NT2/D1 (cell line): Measurements from ENCODE around the gene LSAMP.

Experiments
- DNase-seq: peaks from one replicate; pipeline ENCODE4 v3.0.0-alpha.2; 2011; ENCODE audit warnings: low read depth, low spot score
- H3K27me3 ChIP-seq: 2 replicates; pipeline ENCODE4 v1.6.0; 2011; ENCODE audit warnings: mild to moderate bottlenecking; ENCODE audit not compliant: insufficient read length, insufficient read depth
- H3K36me3 ChIP-seq: 2 replicates; pipeline ENCODE4 v1.6.1; 2011; ENCODE audit warnings: mild to moderate bottlenecking, low read length, mixed read lengths; ENCODE audit not compliant: insufficient read depth, insufficient read length
- H3K4me1 ChIP-seq: 2 replicates; pipeline ENCODE4 v1.5.1; 2011; ENCODE audit not compliant: insufficient read depth, insufficient read length
- H3K4me3 ChIP-seq: 2 replicates; pipeline ENCODE4 v1.5.1; 2011; ENCODE audit warnings: low read depth; ENCODE audit not compliant: insufficient read length
- H3K9ac ChIP-seq: 2 replicates; pipeline ENCODE4 v1.6.0; 2011; ENCODE audit warnings: low read depth; ENCODE audit not compliant: insufficient read length
- H3K9me3 ChIP-seq: 2 replicates; pipeline ENCODE4 v1.5.1; 2011; ENCODE audit warnings: mild to moderate bottlenecking, low read length; ENCODE audit not compliant: insufficient read depth
- SUZ12 ChIP-seq: IDR thresholded peaks from 2 replicates; pipeline ENCODE4 v1.6.1; 2011; ENCODE audit not compliant: insufficient read length, insufficient read depth; ENCODE audit errors: extremely low read depth
- YY1 ChIP-seq: IDR thresholded peaks from 2 replicates; pipeline ENCODE4 v1.6.1; 2011; ENCODE audit not compliant: insufficient read length, insufficient read depth
- ZNF274 ChIP-seq: IDR thresholded peaks from 2 replicates; pipeline ENCODE4 v1.6.1; 2011; ENCODE audit warnings: mild to moderate bottlenecking, low read depth, low read length

The LSAMP gene

GRCh38 chr3:115958526-115958925 is 486.8 kb downstream of the LSAMP start:
- DNase-seq, result no peak
- Histone ChIP-seq H3K4me3 (no peak overlapping the region), H3K27me3 (no peaks in the 10 kb centered on the region), H3K9ac (no peak overlapping the region), H3K9me3 (no peaks in the 10 kb centered on the region), H3K36me3 (no peaks in the 10 kb centered on the region), H3K4me1 (no peaks in the 10 kb centered on the region)
- TF ChIP-seq SUZ12 (no peak), YY1 (no peak), ZNF274 (no peak)

GRCh38 chr3:115947325-115947724 is 498.0 kb downstream of the LSAMP start:
- Histone ChIP-seq H3K36me3 (no peaks in the 10 kb centered on the region), H3K27me3 (no peaks in the 10 kb centered on the region), H3K4me3 (no peak overlapping the region), H3K9me3 (no peaks in the 10 kb centered on the region), H3K9ac (no peak overlapping the region), H3K4me1 (no peaks in the 10 kb centered on the region)
- no peak for DNase-seq
- TF ChIP-seq SUZ12 (no peak), YY1 (no peak), ZNF274 (no peak)

DNA sequence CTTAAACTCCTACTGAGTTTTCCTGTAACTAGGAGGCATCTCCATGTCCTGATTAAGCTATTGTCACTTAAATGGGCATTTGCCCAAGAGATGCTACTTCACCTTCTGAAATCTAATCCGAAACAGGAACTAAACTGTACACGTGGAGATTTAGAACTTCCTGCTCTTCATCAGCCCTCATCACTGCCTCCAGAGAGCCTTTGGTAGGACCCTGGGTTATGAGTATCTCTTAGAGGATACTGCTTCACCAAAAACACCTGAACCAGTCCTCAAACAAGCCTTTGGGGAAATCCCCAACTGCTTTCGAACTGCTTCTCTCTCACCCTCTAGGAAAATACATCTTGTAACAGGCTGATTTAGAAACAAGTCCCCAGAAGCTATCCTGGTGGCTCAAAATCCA is 501.7 kb downstream of the LSAMP start:
- Histone ChIP-seq H3K9ac (no peak overlapping the region), H3K36me3 (no peaks in the 10 kb centered on the region), H3K4me1 (no peaks in the 10 kb centered on the region), H3K4me3 (no peak overlapping the region), H3K9me3 (no peaks in the 10 kb centered on the region; the same call in 1 of the 2 replicates), H3K27me3 (no peaks in the 10 kb centered on the region)
- DNase-seq, result no peak
- no peak for TF ChIP-seq YY1
- no peak for TF ChIP-seq ZNF274
- TF ChIP-seq SUZ12, result no peak

- Histone ChIP-seq H3K9ac (no peak overlapping the region), H3K36me3 (no peaks in the 10 kb centered on the region), H3K9me3 (no peaks in the 10 kb centered on the region; the same call in 1 of the 2 replicates), H3K4me3 (no peak overlapping the region), H3K4me1 (no peaks in the 10 kb centered on the region), H3K27me3 (no peaks in the 10 kb centered on the region)
- no peak for DNase-seq
- TF ChIP-seq SUZ12, result no peak
- no peak for TF ChIP-seq ZNF274
- TF ChIP-seq YY1, result no peak
Measured at GRCh38 chr3:115937054-115937453, 508.2 kb downstream of the LSAMP start.

- Histone ChIP-seq H3K9me3 (no peaks in the 10 kb centered on the region), H3K27me3 (no peaks in the 10 kb centered on the region), H3K9ac (no peak overlapping the region), H3K4me1 (no peaks in the 10 kb centered on the region), H3K36me3 (no peaks in the 10 kb centered on the region), H3K4me3 (no peak overlapping the region)
- TF ChIP-seq ZNF274 (no peak), YY1 (no peak), SUZ12 (no peak)
- DNase-seq, result no peak
Measured at GRCh38 chr3:115932807-115933206, 512.5 kb downstream of the LSAMP start.

GRCh38 chr3:115931581-115931980 is 513.7 kb downstream of the LSAMP start:
- Histone ChIP-seq H3K27me3 (no peaks in the 10 kb centered on the region), H3K4me3 (no peak overlapping the region), H3K4me1 (no peaks in the 10 kb centered on the region), H3K36me3 (no peaks in the 10 kb centered on the region), H3K9me3 (no peaks in the 10 kb centered on the region), H3K9ac (no peak overlapping the region)
- no peak for DNase-seq
- no peak for TF ChIP-seq YY1
- no peak for TF ChIP-seq ZNF274
- TF ChIP-seq SUZ12, result no peak

GRCh38 chr3:115930922-115931321 is 514.4 kb downstream of the LSAMP start:
- Histone ChIP-seq H3K4me3 (no peak overlapping the region), H3K36me3 (no peaks in the 10 kb centered on the region), H3K27me3 (no peaks in the 10 kb centered on the region), H3K9me3 (no peaks in the 10 kb centered on the region), H3K9ac (no peak overlapping the region), H3K4me1 (no peaks in the 10 kb centered on the region)
- no peak for DNase-seq
- no peak for TF ChIP-seq YY1
- TF ChIP-seq SUZ12, result no peak
- TF ChIP-seq ZNF274, result no peak
